CD4-positive, alpha-beta T cell (primary cell): ENCODE results near the gene ZNF484. TPM values are rescaled to one million over a fixed set of nuclear protein-coding genes. Genes with fewer than 3 reads are reported as not detected.
"Not testable (repeated sequence)": the region's sequence is repeated elsewhere in the genome, so short reads cannot be mapped to it uniquely, and the experiment has no call there.

ENCODE experiments used
- ATAC-seq: fragments of 200-7000 bp; cut with Tn5 transposase; one replicate; pipeline ENCODE4 v1.10.0; 2022; ENCODE audit warnings: mild to moderate bottlenecking; ENCODE audit not compliant: poor library complexity
- CTCF ChIA-PET: fragments of 350-600 bp; sonication (Branson Sonifier 250); formaldehyde crosslinking; loops from one replicate; lab custom pipeline; 2021; ENCODE audit warnings: antibody characterized with exemption, inconsistent platforms; lab: Charles Lee
- POLR2A ChIA-PET: fragments of 350-600 bp; sonication (Branson Sonifier 250); formaldehyde crosslinking; loops from one replicate; lab custom pipeline; 2021; ENCODE audit warnings: antibody characterized with exemption, inconsistent platforms; lab: Charles Lee
- DNase-seq, 14 experiments: peaks; one replicate each; pipeline ENCODE4 v3.0.0-alpha.2; 2013 to 2020; ENCODE audit warnings: mixed read lengths in 2 of 14
- H3K27ac ChIP-seq, 2 donors: one replicate each; pipeline versions ENCODE4 v1.5.1 to v1.7.0; 2013; ENCODE audit warnings: low read length in 2 of 2, low read depth in 1 of 2, mild to moderate bottlenecking in 1 of 2
- H3K27me3 ChIP-seq, 2 experiments: 1 replicate in 1 of 2; 2 replicates in 1 of 2; pipeline versions ENCODE4 v1.6.1 to v1.7.0; 2013; ENCODE audit warnings: low read length in 2 of 2, control low read depth in 1 of 2, mild to moderate bottlenecking in 1 of 2, moderate library complexity in 1 of 2; ENCODE audit not compliant: insufficient read depth in 2 of 2, control insufficient read depth in 1 of 2
- H3K36me3 ChIP-seq: one replicate; pipeline ENCODE4 v1.6.1; 2013; ENCODE audit warnings: low read length, control low read depth; ENCODE audit not compliant: insufficient read depth
- H3K4me1 ChIP-seq: one replicate; pipeline ENCODE4 v1.6.1; 2013; ENCODE audit warnings: low read length, control low read depth; ENCODE audit not compliant: insufficient read depth
- H3K4me3 ChIP-seq: one replicate; pipeline ENCODE4 v1.5.1; 2013; ENCODE audit warnings: mild to moderate bottlenecking, low read length, moderate library complexity
- H3K9me3 ChIP-seq, 2 experiments: 1 replicate in 1 of 2; 2 replicates in 1 of 2; pipeline versions ENCODE4 v1.6.1 to v1.7.0; 2013; ENCODE audit warnings: low read length in 2 of 2, mild to moderate bottlenecking in 2 of 2, control low read depth in 1 of 2, moderate library complexity in 1 of 2; ENCODE audit not compliant: control insufficient read depth in 1 of 2, insufficient read depth in 1 of 2
- H3K27ac Mint-ChIP-seq: one replicate; pipeline ENCODE4 v1.8.0; 2020; ENCODE audit warnings: mixed read lengths
- H3K27me3 Mint-ChIP-seq: one replicate; pipeline ENCODE4 v1.8.0; 2021; ENCODE audit warnings: mixed read lengths
- H3K36me3 Mint-ChIP-seq: one replicate; pipeline ENCODE4 v1.8.0; 2021; ENCODE audit warnings: low read depth, mixed read lengths
- H3K4me1 Mint-ChIP-seq: one replicate; pipeline ENCODE4 v1.8.0; 2021; ENCODE audit warnings: low read depth, mixed read lengths
- H3K4me3 Mint-ChIP-seq: one replicate; pipeline ENCODE4 v1.8.0; 2020; ENCODE audit warnings: mild to moderate bottlenecking, mixed read lengths
- H3K9me3 Mint-ChIP-seq: one replicate; pipeline ENCODE4 v1.8.0; 2020; ENCODE audit warnings: mixed read lengths
- CTCF ChIP-seq: fragments of 200-600 bp; IDR thresholded peaks from one replicate; pipeline ENCODE4 v1.8.0; 2022; ENCODE audit warnings: antibody characterized with exemption, mild to moderate bottlenecking
- intact Hi-C, 2 experiments: fragments of 100-400 bp; cut with DNase I in 1 of 2; cut with micrococcal nuclease in 1 of 2; formaldehyde crosslinking; loops; one replicate each; pipeline versions ENCODE4 v1.15.1 to v1.9.0; 2023 to 2025; cut with DNase I, micrococcal nuclease
- total RNA-seq, 174 experiments: library from RNA in 2 of 174; stranded (reverse) in 2 of 174; gene quantifications; one replicate each; pipeline ENCODE4 v1.2.3 and lab custom pipeline; 2021 to 2026

Gene ZNF484
- total RNA-seq, 2 experiments from 2014 or later: 13.3 to 13.6 TPM

GRCh38 chr9:92846662-92847145 is 31.1 kb downstream of the ZNF484 start:
- no peak for TF ChIP-seq CTCF
- ChIA-PET CTCF (no interaction called here), POLR2A (no interaction called here)
- intact Hi-C loops: loop anchor here in 1 of 2 experiments (10.0 kb wide), 1 partner anchor 458 kb away; no protein-coding TSS in a partner anchor
- DNase-seq: no peak
- peaks cover 11% of the 10 kb centered on the region for H3K4me1 Mint-ChIP-seq
- no peak for ATAC-seq
- H3K4me1 ChIP-seq: peaks cover 3% of the 10 kb centered on the region
- H3K36me3 Mint-ChIP-seq: peaks cover 96% of the 10 kb centered on the region
- H3K4me3 Mint-ChIP-seq: no peak overlapping the region
- H3K27ac ChIP-seq: no peak overlapping the region
- peaks cover 13% of the 10 kb centered on the region for H3K9me3 Mint-ChIP-seq
- peaks cover 40% of the 10 kb centered on the region for H3K36me3 ChIP-seq
- H3K27ac Mint-ChIP-seq: no peak overlapping the region
- no peaks in the 10 kb centered on the region for H3K27me3 Mint-ChIP-seq
- peaks cover 37 to 63% of the 10 kb centered on the region in 2 experiments for H3K9me3 ChIP-seq
- no peaks in the 10 kb centered on the region for H3K27me3 ChIP-seq
- H3K4me3 ChIP-seq: no peak overlapping the region

DNA sequence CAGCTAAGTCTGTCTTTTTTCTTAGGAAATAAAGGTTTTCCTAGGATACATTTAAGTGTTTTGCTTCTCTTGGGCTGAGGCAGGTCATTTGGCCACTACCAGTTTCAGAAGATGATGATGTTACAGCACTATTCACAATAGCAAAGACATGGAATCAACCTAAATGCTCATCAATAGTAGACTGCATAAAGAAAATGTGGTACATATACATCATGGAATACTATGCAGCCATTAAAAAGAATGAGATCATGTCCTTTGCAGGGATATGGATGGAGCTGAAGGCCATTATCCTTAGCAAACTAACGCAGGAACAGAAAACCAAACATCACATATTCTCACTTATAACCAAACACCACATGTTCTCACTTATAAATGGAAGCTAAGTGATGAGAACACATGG is 39.4 kb downstream of the ZNF484 start:
- Mint-ChIP-seq H3K36me3 (peaks cover 51% of the 10 kb centered on the region), H3K9me3 (peaks cover 15% of the 10 kb centered on the region)
- H3K4me1 Mint-ChIP-seq, POLR2A ChIA-PET, ATAC-seq, H3K4me3 Mint-ChIP-seq, H3K36me3 ChIP-seq, DNase-seq, H3K27me3 Mint-ChIP-seq, H3K27ac ChIP-seq, CTCF ChIA-PET, intact Hi-C loops, H3K27ac Mint-ChIP-seq, H3K4me1 ChIP-seq, H3K27me3 ChIP-seq, H3K4me3 ChIP-seq: not testable (repeated sequence)
- peaks cover 56 to 59% of the 10 kb centered on the region in 2 experiments for H3K9me3 ChIP-seq

GRCh38 chr9:92837191-92837590 is 40.6 kb downstream of the ZNF484 start:
- Mint-ChIP-seq H3K4me3 (no peak overlapping the region), H3K27ac (no peak overlapping the region), H3K4me1 (no peaks in the 10 kb centered on the region), H3K36me3 (peaks cover 39% of the 10 kb centered on the region), H3K27me3 (no peaks in the 10 kb centered on the region), H3K9me3 (peaks cover 15% of the 10 kb centered on the region)
- intact Hi-C loops: no loop called here
- POLR2A ChIA-PET: no interaction called here
- no peak overlapping the region for H3K4me3 ChIP-seq
- TF ChIP-seq CTCF: no peak
- DNase-seq (no peak), ATAC-seq (no peak)
- H3K27me3 ChIP-seq: no peaks in the 10 kb centered on the region
- no peak overlapping the region for H3K27ac ChIP-seq
- H3K4me1 ChIP-seq: no peaks in the 10 kb centered on the region
- no peaks in the 10 kb centered on the region for H3K36me3 ChIP-seq
- CTCF ChIA-PET: no interaction called here
- peaks cover 50 to 54% of the 10 kb centered on the region in 2 experiments for H3K9me3 ChIP-seq

- Histone ChIP-seq H3K4me1 (no peaks in the 10 kb centered on the region), H3K36me3 (no peaks in the 10 kb centered on the region), H3K27ac (no peak overlapping the region), H3K9me3 (peaks cover 12 to 17% of the 10 kb centered on the region in 2 experiments), H3K4me3 (no peak overlapping the region), H3K27me3 (no peaks in the 10 kb centered on the region)
- ATAC-seq (no peak), DNase-seq (no peak)
- Mint-ChIP-seq H3K36me3 (peaks cover 6% of the 10 kb centered on the region), H3K27ac (no peak overlapping the region), H3K4me1 (no peaks in the 10 kb centered on the region), H3K9me3 (peaks cover 8% of the 10 kb centered on the region), H3K27me3 (no peaks in the 10 kb centered on the region), H3K4me3 (no peak overlapping the region)
- no peak for TF ChIP-seq CTCF
- ChIA-PET CTCF (no interaction called here), POLR2A (no interaction called here)
- intact Hi-C loops: no loop called here
These were observed 48.4 kb downstream of the ZNF484 start for GRCh38 chr9:92829420-92829819.

- CTCF ChIA-PET, H3K9me3 ChIP-seq, H3K4me3 ChIP-seq, H3K4me3 Mint-ChIP-seq, DNase-seq, intact Hi-C loops, H3K27me3 Mint-ChIP-seq, H3K36me3 Mint-ChIP-seq, H3K9me3 Mint-ChIP-seq, H3K27me3 ChIP-seq, H3K27ac ChIP-seq, H3K27ac Mint-ChIP-seq, ATAC-seq, H3K36me3 ChIP-seq, H3K4me1 ChIP-seq, H3K4me1 Mint-ChIP-seq: not testable (repeated sequence)
- POLR2A ChIA-PET: interaction anchor here (0.7 kb wide), 1 partner anchor 19 kb away, joined by 3 read pairs; no protein-coding TSS in a partner anchor
These were observed 52.8 kb downstream of the ZNF484 start for GRCh38 chr9:92825065-92825464.
